Mucosa of gallbladder (tissue), 1 donor: Measurements from ENCODE around the gene AOPEP. TPM values are rescaled to one million over a fixed set of nuclear protein-coding genes. Genes with fewer than 3 reads are reported as not detected.

Experiments used
- DNase-seq: peaks from one replicate; pipeline ENCODE4 v3.0.0-alpha.2; 2020; ENCODE audit warnings: low spot score
- total RNA-seq: library from RNA; stranded (reverse); gene quantifications from one replicate; pipeline ENCODE4 v1.2.1, GENCODE V29; 2021
- donor health status: DM: no; HTN: no; CAD: no.

AOPEP gene
- total RNA-seq, 1 donor from 2014 or later = 105 TPM

DNA sequence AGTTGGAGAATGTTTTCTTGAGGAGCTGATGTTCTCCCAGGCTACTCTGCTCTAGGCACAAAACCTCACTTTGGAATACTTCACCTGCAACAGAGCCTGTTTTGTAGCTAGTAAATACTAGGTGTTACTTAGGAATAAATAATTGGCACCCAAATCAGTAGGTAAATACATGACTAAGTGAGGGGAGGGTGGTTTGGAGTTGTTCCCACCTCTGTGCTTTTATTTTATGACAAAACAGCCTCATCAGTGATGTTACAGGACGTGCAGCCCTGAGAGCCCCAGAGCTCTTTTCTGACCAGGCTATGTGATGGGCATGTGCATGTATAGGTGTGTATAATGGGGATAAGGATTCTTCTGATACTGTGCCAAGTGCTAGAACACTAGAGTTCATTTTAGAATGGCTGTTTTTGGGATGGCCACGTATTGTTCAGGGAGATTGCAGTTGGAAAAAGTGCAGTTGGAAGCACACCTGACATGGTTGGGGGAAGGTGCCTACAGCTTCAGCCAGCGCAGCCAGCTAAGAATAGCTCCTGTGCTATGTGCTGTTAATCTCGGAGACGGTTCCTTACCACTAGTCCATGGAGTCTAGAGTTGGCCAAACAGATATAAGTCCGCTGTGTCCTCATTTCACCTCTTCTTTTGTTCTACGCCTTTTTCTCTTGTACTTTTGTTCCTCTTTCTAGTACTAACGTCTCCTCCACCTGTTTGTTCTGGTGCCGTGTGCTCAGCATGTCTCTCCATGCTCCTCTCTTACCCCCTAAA is 306.3 kb downstream of the AOPEP start:
- no peak for DNase-seq

DNA sequence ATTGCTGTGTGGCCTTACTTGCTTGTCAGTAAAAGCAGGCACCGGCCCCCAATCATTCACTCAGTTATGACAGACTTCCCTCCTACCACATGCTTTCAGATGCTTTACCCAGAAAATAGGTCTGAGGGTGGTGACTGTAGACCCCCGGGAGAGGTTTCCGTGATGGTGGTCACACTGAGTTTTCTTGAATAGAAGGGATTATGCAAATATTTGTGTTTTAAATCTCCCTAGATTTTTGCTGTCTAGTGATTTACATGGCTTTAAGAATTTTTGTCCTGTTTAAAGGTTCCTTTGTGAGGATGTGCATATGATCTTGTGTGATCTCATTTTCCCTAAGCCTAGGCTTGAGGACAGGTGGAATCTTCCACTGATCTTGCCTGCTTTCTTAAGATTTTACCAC is 309.3 kb downstream of the AOPEP start:
- DNase-seq = no peak

DNA sequence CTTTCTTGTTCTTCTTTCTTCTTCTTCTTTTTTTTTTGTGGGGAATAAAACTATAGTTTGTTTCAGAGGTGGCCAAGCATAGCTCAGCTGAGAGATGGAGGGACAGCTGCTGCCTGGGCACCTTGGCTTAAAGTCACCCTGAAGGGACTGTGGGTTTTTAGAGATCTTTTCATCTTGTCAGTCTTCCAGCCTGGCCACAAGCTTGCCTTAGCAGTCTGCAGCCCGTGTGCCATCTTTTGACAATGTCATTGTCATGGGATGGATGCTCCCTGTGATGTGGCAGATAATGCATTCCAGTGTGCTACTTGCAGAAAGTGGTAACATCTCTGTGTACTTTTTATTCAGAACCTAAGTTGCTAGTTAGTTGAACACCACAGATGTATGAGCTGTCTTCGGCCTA is 310.2 kb downstream of the AOPEP start:
- no peak for DNase-seq

GRCh38 chr9:95037789-95038521 is 311.5 kb downstream of the AOPEP start:
- DNase-seq = no peak

- no peak for DNase-seq
Observed at GRCh38 chr9:95038666-95039065, 312.2 kb downstream of the AOPEP start.

DNA sequence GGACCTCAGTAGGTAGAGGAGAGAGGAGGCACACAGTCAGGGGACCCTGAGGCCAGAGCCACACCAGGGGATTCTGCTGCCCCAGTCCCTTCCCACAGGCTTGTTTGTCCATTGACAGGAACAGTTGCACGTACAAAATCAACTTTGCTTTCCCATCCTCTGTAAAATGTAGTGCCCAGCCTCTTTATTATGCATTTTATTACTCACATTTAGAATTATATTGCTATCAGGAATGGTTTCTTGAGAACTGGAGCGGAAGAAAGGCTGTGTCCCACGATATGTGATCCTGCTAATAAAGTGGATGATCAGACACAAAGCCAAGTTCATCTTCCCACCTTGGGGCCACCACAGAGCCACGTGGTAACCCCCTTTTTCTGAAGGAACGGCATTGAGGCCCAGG is 313.6 kb downstream of the AOPEP start:
- no peak for DNase-seq

- DNase-seq = no peak
Observed at GRCh38 chr9:95043826-95044225, 317.3 kb downstream of the AOPEP start.

DNA sequence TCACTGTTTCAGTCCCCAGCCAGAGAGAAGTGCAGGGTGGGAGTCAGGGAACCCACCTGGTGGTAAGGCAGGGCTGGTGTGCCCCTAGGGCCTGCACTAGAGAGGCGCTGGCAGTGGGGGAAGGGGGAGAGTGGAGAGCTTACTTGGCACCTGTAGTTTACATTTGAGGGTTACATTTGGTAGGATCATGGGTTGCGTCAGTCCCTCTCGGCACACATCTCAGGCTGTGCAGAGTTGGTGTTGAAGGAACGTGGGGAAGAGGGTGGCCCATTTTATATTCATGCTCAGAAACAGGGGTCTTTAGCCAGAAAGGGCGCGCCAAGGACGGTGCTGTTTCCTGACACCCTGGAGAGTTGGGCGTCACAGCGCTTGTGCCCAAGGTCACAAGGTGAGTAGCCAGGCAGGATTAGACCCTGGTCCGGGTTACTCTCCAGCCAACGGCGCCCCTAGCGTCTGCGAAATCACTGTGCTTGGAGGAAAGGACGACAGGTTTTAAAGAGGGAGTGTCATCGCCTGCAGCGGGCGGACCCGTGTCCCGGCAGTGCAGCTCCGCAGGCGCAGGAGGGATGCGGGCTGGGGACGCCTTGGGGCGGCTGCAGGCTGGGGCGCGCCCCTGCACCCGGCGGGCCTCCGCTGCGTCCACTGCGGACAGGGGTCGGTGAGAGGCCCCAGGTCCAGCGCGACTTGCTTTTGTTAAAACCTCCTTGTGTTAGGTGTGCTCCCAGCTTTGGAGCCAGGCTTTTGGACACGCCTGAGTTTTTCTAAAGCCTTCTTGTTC is 318.4 kb downstream of the AOPEP start:
- DNase-seq = no peak

GRCh38 chr9:95045751-95046150 is 319.3 kb downstream of the AOPEP start:
- DNase-seq = no peak

GRCh38 chr9:95047452-95048224 is 321.1 kb downstream of the AOPEP start:
- no peak for DNase-seq

- no peak for DNase-seq
Observed at GRCh38 chr9:95048225-95049087, 322.0 kb downstream of the AOPEP start.

- no peak for DNase-seq
Observed at GRCh38 chr9:95049761-95050160, 323.3 kb downstream of the AOPEP start.

DNA sequence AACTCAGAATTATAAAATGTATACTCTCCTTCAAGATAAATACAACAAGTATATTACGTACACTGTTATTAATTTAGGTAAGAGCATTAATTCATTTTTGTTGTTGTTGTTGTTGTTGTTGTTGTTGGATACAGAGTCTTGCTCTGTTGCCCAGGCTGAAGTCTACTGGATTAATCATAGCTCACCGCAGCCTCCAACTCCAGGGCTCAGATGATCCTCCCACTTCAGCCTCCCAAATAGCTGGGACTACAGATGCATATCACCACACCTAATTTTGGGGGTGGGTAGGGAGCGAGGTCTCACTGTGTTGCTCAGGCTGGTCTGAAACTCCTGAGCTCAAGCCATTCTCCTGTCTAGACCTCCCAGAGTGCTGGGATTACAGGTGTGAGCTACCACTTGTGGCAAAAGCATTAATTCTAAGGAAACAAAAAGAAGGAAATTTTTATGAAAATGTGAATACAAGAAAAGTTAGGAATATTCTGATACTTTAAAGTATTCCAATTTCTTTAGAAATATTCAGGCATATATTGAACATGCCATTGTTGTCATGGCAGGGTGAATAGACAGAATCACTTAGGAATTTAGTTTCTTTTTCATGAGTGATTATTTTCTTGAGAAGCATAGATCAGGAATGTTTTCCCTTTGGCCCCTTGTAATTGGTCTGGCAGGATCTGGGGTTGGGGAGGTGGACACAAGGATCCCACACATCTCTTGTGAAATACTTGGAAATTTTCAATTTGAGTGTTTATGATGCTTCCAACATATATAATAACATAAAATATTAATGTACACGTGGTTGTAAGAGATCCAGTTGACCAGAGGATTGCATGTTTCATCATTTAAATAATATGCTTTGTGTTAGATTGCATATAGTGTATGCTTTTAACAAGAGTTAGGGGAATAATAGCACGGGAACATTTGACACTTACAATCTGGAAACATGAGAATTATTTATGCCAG is 327.4 kb downstream of the AOPEP start:
- no peak for DNase-seq

GRCh38 chr9:95055334-95055850 is 328.9 kb downstream of the AOPEP start:
- DNase-seq = no peak

DNA sequence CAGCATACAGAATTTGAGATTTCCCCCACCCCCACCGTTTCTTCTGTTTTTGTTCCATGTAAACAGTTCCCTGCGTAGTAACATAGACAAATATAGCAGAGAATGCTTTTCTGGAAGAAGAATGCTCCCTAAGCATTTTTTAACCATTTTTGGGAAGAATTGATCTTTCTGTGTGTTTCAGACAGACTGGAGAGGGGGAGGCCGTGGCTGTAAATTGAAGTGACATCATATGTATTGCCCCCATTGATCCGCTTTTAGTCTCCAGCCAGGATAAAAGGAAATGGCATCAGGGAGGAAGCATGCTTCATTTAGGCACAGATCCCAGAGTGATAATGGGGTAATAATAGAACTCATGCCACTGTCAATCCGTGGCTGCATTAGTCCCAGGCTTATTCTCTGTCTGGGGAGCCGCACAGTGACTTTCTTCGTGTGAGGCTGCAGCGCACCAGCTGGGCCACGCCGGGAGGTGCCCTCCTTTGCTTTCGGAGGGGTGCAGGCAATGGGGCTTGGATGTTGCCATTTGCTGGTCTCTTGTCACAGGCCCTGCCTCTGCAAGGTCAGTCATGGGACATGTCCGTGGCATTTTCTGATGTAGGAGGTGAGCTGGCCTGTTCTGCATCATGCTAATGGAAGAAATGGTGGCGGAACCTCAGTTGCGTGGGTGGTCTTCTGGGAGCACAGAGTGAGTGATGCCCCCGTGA is 329.5 kb downstream of the AOPEP start:
- no peak for DNase-seq

- no peak for DNase-seq
Observed at GRCh38 chr9:95057101-95057500, 330.6 kb downstream of the AOPEP start.

DNA sequence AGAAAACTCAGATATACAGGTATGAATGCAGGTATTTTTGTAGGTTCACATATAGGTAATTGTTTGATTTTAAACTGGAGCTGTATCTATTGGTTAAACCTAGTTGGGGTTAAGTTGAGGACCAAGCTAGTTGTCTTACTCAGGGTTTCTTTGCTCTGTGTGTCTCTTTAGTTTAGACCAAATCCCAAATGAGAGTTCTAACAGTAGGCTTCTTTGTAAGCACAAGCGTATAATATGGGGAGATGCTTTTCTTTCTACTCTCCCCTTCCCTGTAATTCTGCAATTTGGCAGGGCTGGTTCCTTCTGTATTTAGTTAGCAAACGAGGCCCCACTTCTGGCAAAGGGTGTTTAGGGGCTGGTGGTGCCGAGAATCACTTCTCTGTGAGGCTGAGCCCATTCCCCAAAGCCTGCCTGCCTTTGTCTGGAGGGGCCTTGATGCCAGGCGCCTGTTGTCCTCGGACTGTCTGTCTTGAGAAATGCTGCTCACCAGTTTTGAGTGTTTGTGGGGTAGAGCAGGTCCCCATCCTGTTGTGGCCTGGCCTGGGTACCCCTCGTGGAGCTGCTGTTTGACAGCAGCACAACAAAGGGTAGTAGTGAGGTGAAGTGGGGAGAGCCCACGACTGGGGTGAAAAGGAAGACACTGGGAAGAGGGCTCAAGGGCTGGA is 331.8 kb downstream of the AOPEP start:
- no peak for DNase-seq

DNA sequence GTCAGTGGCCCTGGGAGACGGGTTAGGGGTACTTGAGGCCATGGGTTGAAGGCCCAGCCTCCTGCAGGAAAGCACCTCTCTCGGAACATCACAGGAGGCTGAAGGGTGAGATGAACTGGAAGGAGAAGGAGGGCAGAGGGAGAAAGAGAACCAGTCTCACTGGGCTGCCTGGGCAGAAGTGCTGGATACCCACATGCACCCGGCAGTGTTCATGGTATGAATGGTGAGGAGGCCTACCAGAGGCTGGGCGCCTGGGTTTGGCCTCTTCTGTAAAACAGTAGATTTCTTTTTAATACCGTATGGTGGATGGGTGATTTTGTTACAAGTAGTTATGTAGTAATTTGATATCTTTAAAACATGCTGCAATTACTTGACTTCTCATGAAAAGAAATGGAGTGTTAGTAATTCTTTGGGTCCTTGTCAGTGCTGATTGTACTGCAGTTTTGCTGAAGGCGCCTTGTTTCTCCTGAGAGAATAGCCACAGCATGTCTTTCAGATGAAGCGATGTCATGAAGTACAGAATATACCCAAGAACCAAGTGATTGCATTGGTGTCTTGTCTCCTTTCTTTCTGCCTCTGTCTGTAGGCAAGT is 332.4 kb downstream of the AOPEP start:
- DNase-seq = no peak
